ENCODE data around the gene MICU1.

GRCh38 chr10:72499701-72500100, 126.2 kb downstream of the MICU1 start:
- no peak for TF ChIP-seq USF2 (CRISPR knock-in tag; IDR thresholded peaks at IDR 0.05)
- no peak for TF ChIP-seq NFE2L1 (CRISPR knock-in tag; IDR thresholded peaks at IDR 0.05)
- TF ChIP-seq ESRRA (CRISPR knock-in tag; IDR thresholded peaks at IDR 0.05; ENCODE audit: borderline replicate concordance) = no peak
- no peak for TF ChIP-seq TEAD4 (CRISPR knock-in tag; IDR thresholded peaks at IDR 0.05)
- no peak for TF ChIP-seq CTCF (IDR thresholded peaks at IDR 0.05)
